Aorta (tissue), 5 donors: ENCODE results near the gene MEIS1. TPM values are rescaled to one million over a fixed set of nuclear protein-coding genes. Genes with fewer than 3 reads are reported as not detected.
"Not testable (repeated sequence)": the region's sequence is repeated elsewhere in the genome, so short reads cannot be mapped to it uniquely, and the experiment has no call there.

Source experiments
- ATAC-seq: fragments of 200-7000 bp; cut with Tn5 transposase; one replicate; pipeline ENCODE4 v1.9.1; 2022; ENCODE audit warnings: moderate library complexity; ENCODE audit not compliant: low FRiP score
- DNase-seq, 2 donors: peaks; one replicate each; pipeline ENCODE4 v3.0.0-alpha.2; 2020
- H3K27ac ChIP-seq, 2 donors: one replicate each; pipeline ENCODE4 v1.5.1; 2013; ENCODE audit warnings: low read length in 2 of 2, mild to moderate bottlenecking in 2 of 2, moderate library complexity in 2 of 2, control low read depth in 1 of 2, inconsistent platforms in 1 of 2, low read depth in 1 of 2
- H3K27me3 ChIP-seq, 2 donors: one replicate each; pipeline ENCODE4 v1.6.1; 2013; ENCODE audit warnings: control low read depth in 1 of 2, low read length in 1 of 2, mild to moderate bottlenecking in 1 of 2, moderate library complexity in 1 of 2; ENCODE audit not compliant: insufficient read depth in 2 of 2, control insufficient read depth in 1 of 2
- H3K36me3 ChIP-seq, 2 donors: one replicate each; pipeline ENCODE4 v1.6.1; 2013; ENCODE audit warnings: control low read depth in 1 of 2, low read length in 1 of 2, mild to moderate bottlenecking in 1 of 2; ENCODE audit not compliant: insufficient read depth in 2 of 2, control insufficient read depth in 1 of 2
- H3K4me1 ChIP-seq, 2 donors: one replicate each; pipeline ENCODE4 v1.6.1; 2013; ENCODE audit warnings: low read length in 2 of 2, control low read depth in 1 of 2, mild to moderate bottlenecking in 1 of 2, moderate library complexity in 1 of 2; ENCODE audit not compliant: insufficient read depth in 2 of 2, control insufficient read depth in 1 of 2
- H3K4me3 ChIP-seq, 2 donors: one replicate each; pipeline ENCODE4 v1.5.1; 2013; ENCODE audit warnings: low read length in 2 of 2, control low read depth in 1 of 2, mild to moderate bottlenecking in 1 of 2
- H3K9me3 ChIP-seq: one replicate; pipeline ENCODE4 v1.6.1; 2013; ENCODE audit warnings: mild to moderate bottlenecking, low read length; ENCODE audit not compliant: control insufficient read depth
- WGBS, 2 donors: extraction: QIAGEN DNeasy Blood & Tissue Kit; methylation state at CpG; one replicate each; pipeline ENCODE4 v1.1.7; 2013; 5-methylcytosine and 5-hydroxymethylcytosine counted together
- intact Hi-C, 2 donors: fragments of 100-400 bp; cut with DNase I; formaldehyde crosslinking; loops; one replicate each; pipeline versions ENCODE4 v1.14.2 to v1.15.0; 2022
- long read RNA-seq, 2 donors: library from polyadenylated mRNA; unstranded; transcript quantifications; one replicate each; pipeline ENCODE4 v2.0.0, GENCODE V29; 2020 to 2021
- polyA plus RNA-seq, 2 donors: library from polyadenylated mRNA; stranded (reverse); fragments of 200-250 nt; gene quantifications; one replicate each; pipeline ENCODE4 v1.2.3, GENCODE V29; 2013
- total RNA-seq, 2 donors: library from RNA; stranded (reverse); fragmentation: NEBNext Ultra II Directional; extraction: Animal tissue kit (Norgen Biotek cat#: 25700); gene quantifications; one replicate each; pipeline ENCODE4 v1.2.1, GENCODE V29; 2021
- donor health status: healthy with polysubstance abuse.
- donor health status: Bipolar disorder and iron deficiency.
- donor health status: DM: no; HTN: no; CAD: no.
- donor health status: DM: no; HTN: no; CAD: no.
- donor health status: DM: yes; HTN: yes; CAD: no.

The MEIS1 gene
- total RNA-seq (10 to 100 TPM; 35.4 to 76.6 TPM), polyA plus RNA-seq (10 to 100 TPM in 1 of 2 donors, 1 to 10 TPM in 1; 7.6 to 31.5 TPM)
- long read RNA-seq, donor 1, full-length matches to known transcripts: 4 of 21 reads
- long read RNA-seq, donor 1, partial matches to known transcripts: 4 of 21 reads
- long read RNA-seq, donor 1, other reads (novel, unspliced or antisense): 13 of 21 reads
- long read RNA-seq, donor 2, partial matches to known transcripts: 5 of 15 reads
- long read RNA-seq, donor 2, other reads (novel, unspliced or antisense): 9 of 15 reads

GRCh38 chr2:66434679-66435548, at the start of gene MEIS1:
Gene MEIS1 (plus strand): TSS chr2:66435125. CDS start chr2:66435857, 732 bp downstream.
- no peaks in the 10 kb centered on the region for H3K27me3 ChIP-seq
- WGBS, 2 donors: 0% methylated on average over 38 of the region's 38 CpGs
- H3K27ac ChIP-seq: peak within 1 kb of the TSS; percentile 64 to 87
- intact Hi-C loops: loop anchor here (1.0 to 10.0 kb wide), 7 partner anchors 140 to 1600 kb away; no protein-coding TSS in a partner anchor
- H3K36me3 ChIP-seq: no peaks in the 10 kb centered on the region
- peak within 1 kb of the TSS; percentile 91 to 95 for H3K4me3 ChIP-seq
- DNase-seq (peak; percentile 93 to 94), ATAC-seq (peak; percentile 93)
- no peaks in the 10 kb centered on the region for H3K4me1 ChIP-seq
- no peaks in the 10 kb centered on the region for H3K9me3 ChIP-seq

GRCh38 chr2:66387016-66387753, 47.7 kb upstream of the MEIS1 start:
- 77 to 78% methylated on average over 9 of the region's 9 CpGs for WGBS, 2 donors
- H3K27ac ChIP-seq: no peak overlapping the region
- no peak overlapping the region for H3K4me3 ChIP-seq
- H3K9me3 ChIP-seq: no peaks in the 10 kb centered on the region
- no peak for DNase-seq
- no peaks in the 10 kb centered on the region for H3K36me3 ChIP-seq
- no peak for ATAC-seq
- H3K27me3 ChIP-seq: no peaks in the 10 kb centered on the region
- intact Hi-C loops: no loop called here
- H3K4me1 ChIP-seq: no peaks in the 10 kb centered on the region

- H3K27me3 ChIP-seq: no peaks in the 10 kb centered on the region
- ATAC-seq: no peak
- 91 to 97% methylated on average over 3 of the region's 3 CpGs for WGBS, 2 donors
Observed at GRCh38 chr2:66389651-66390131, 45.2 kb upstream of the MEIS1 start.

GRCh38 chr2:66390152-66390551, 44.8 kb upstream of the MEIS1 start:
- no peak for DNase-seq
- intact Hi-C loops: no loop called here
- no peak overlapping the region for H3K27ac ChIP-seq
- WGBS, 2 donors: 92 to 95% methylated on average over 4 of the region's 4 CpGs
- H3K27me3 ChIP-seq: no peaks in the 10 kb centered on the region
- H3K9me3 ChIP-seq: no peaks in the 10 kb centered on the region
- ATAC-seq: no peak
- no peaks in the 10 kb centered on the region for H3K36me3 ChIP-seq
- H3K4me1 ChIP-seq: no peaks in the 10 kb centered on the region
- no peak overlapping the region for H3K4me3 ChIP-seq

More at GRCh38 chr2:66389651-66390131, 45.2 kb upstream of the MEIS1 start:
- intact Hi-C loops: no loop called here
- DNase-seq: no peak
- Histone ChIP-seq H3K36me3 (no peaks in the 10 kb centered on the region), H3K4me1 (no peaks in the 10 kb centered on the region), H3K4me3 (no peak overlapping the region), H3K9me3 (no peaks in the 10 kb centered on the region), H3K27ac (no peak overlapping the region)

- H3K27ac ChIP-seq: no peak overlapping the region
- 97% methylated on average over 9 of the region's 9 CpGs for WGBS, 2 donors
- no peaks in the 10 kb centered on the region for H3K36me3 ChIP-seq
- intact Hi-C loops: no loop called here
- ATAC-seq (no peak), DNase-seq (no peak)
- no peak overlapping the region for H3K4me3 ChIP-seq
- H3K27me3 ChIP-seq: no peaks in the 10 kb centered on the region
- no peaks in the 10 kb centered on the region for H3K9me3 ChIP-seq
- no peaks in the 10 kb centered on the region for H3K4me1 ChIP-seq
Observed at GRCh38 chr2:66390811-66391210, 44.1 kb upstream of the MEIS1 start.

GRCh38 chr2:66391240-66391639, 43.7 kb upstream of the MEIS1 start:
- intact Hi-C loops, ATAC-seq, H3K9me3 ChIP-seq, H3K4me1 ChIP-seq, H3K27ac ChIP-seq, H3K27me3 ChIP-seq, H3K36me3 ChIP-seq, DNase-seq, H3K4me3 ChIP-seq: not testable (repeated sequence)
- WGBS, 2 donors: 86 to 90% methylated on average over 18 to 21 of the region's 22 CpGs

GRCh38 chr2:66405473-66405872, 29.5 kb upstream of the MEIS1 start:
- no peak for DNase-seq
- intact Hi-C loops: no loop called here

GRCh38 chr2:66408905-66409304, 26.0 kb upstream of the MEIS1 start:
- DNase-seq: no peak
- Histone ChIP-seq H3K4me3 (no peak overlapping the region), H3K27ac (no peak overlapping the region), H3K4me1 (no peaks in the 10 kb centered on the region), H3K9me3 (no peaks in the 10 kb centered on the region), H3K27me3 (no peaks in the 10 kb centered on the region), H3K36me3 (no peaks in the 10 kb centered on the region)
- 75 to 85% methylated on average over 2 of the region's 2 CpGs for WGBS, 2 donors
- intact Hi-C loops: no loop called here
- ATAC-seq: no peak

More at GRCh38 chr2:66405473-66405872, 29.5 kb upstream of the MEIS1 start:
- Histone ChIP-seq H3K27me3 (no peaks in the 10 kb centered on the region), H3K9me3 (peaks cover 1% of the 10 kb centered on the region), H3K27ac (no peak overlapping the region), H3K36me3 (no peaks in the 10 kb centered on the region), H3K4me3 (no peak overlapping the region), H3K4me1 (no peaks in the 10 kb centered on the region)
- ATAC-seq: no peak
- WGBS, 2 donors: 61 to 68% methylated on average over 4 of the region's 4 CpGs
